Measurements from ENCODE around the gene M1AP.
A peak's percentile ranks its signal among the peaks of the same experiment; 100 is the strongest.
"Not testable (repeated sequence)": the region's sequence is repeated elsewhere in the genome, so short reads cannot be mapped to it uniquely, and the experiment has no call there.

Gene M1AP

GRCh38 chr2:74566754-74567085 lies 81.4 kb downstream of the M1AP start:
- no peak for DNase-seq (ENCODE audit: low read depth in 3 of 3)

- no peak for DNase-seq (ENCODE audit: low read depth in 3 of 3)
These were observed 81.9 kb downstream of the M1AP start for GRCh38 chr2:74566076-74566753.

GRCh38 chr2:74564222-74564621 lies 83.9 kb downstream of the M1AP start:
- no peak for DNase-seq (ENCODE audit: low read depth in 3 of 3)

GRCh38 chr2:74562126-74562775 lies 85.9 kb downstream of the M1AP start:
- no peak for DNase-seq (ENCODE audit: low read depth in 3 of 3)

GRCh38 chr2:74561022-74561421 lies 87.1 kb downstream of the M1AP start:
- DNase-seq (ENCODE audit: low read depth in 3 of 3): not testable (repeated sequence)

- DNase-seq (ENCODE audit: low read depth in 3 of 3): no peak
These were observed 87.5 kb downstream of the M1AP start for GRCh38 chr2:74560591-74560990.

- no peak for DNase-seq (ENCODE audit: low read depth in 3 of 3)
These were observed 88.2 kb downstream of the M1AP start for GRCh38 chr2:74559912-74560311.

- DNase-seq (ENCODE audit: low read depth in 3 of 3): no peak
These were observed 89.6 kb downstream of the M1AP start for GRCh38 chr2:74558284-74559230.

GRCh38 chr2:74556831-74557370 lies 91.2 kb downstream of the M1AP start:
- no peak for DNase-seq (ENCODE audit: low read depth in 3 of 3)

- no peak for DNase-seq (ENCODE audit: low read depth in 3 of 3)
These were observed 92.0 kb downstream of the M1AP start for GRCh38 chr2:74556159-74556558.

GRCh38 chr2:74555610-74556103 lies 92.5 kb downstream of the M1AP start:
- DNase-seq (ENCODE audit: low read depth in 3 of 3): no peak

- DNase-seq (ENCODE audit: low read depth in 3 of 3): peak in 1 of 3 donors; percentile 46
These were observed 93.2 kb downstream of the M1AP start for GRCh38 chr2:74554820-74555531.

- DNase-seq (ENCODE audit: low read depth in 3 of 3): peak; percentile 70 to 85 (median 73)
These were observed 94.0 kb downstream of the M1AP start, which contains the start of the genes DOK1 and LOXL3 for GRCh38 chr2:74553892-74554819. Gene DOK1 (plus strand): TSS chr2:74554720. CDS start chr2:74554755, 35 bp downstream. Gene LOXL3 (minus strand): TSS chr2:74553942. CDS start chr2:74552634, 1,308 bp downstream.

GRCh38 chr2:74552914-74553811 lies 95.0 kb downstream of the M1AP start:
- no peak for DNase-seq (ENCODE audit: low read depth in 3 of 3)

GRCh38 chr2:74551942-74552913 lies 95.9 kb downstream of the M1AP start:
- DNase-seq (ENCODE audit: low read depth in 3 of 3): no peak

- DNase-seq (ENCODE audit: low read depth in 3 of 3): no peak
These were observed 96.6 kb downstream of the M1AP start for GRCh38 chr2:74551530-74551929.

GRCh38 chr2:74550231-74550630 lies 97.9 kb downstream of the M1AP start:
- DNase-seq (ENCODE audit: low read depth in 3 of 3): no peak

Data from stimulated activated CD4-positive, alpha-beta T cell treated with anti-CD3 and anti-CD28 coated beads, TNF-alpha, amount 100 ng/mL, for 48 hours (primary cell).